H1 (cell line): ENCODE results near the gene IFI30. TPM values are rescaled to one million over a fixed set of nuclear protein-coding genes. Genes with fewer than 3 reads are reported as not detected.

Source experiments
- CTCF ChIA-PET: fragments of 300-600 bp; sonication (Branson Sonifier 250); formaldehyde crosslinking; loops from one replicate; lab custom pipeline; 2021; ENCODE audit not compliant: partially characterized antibody; lab: Charles Lee
- POLR2A ChIA-PET: fragments of 300-600 bp; sonication (Branson Sonifier 250); formaldehyde crosslinking; loops from one replicate; lab custom pipeline; 2021; ENCODE audit warnings: inconsistent platforms; ENCODE audit not compliant: partially characterized antibody; lab: Charles Lee
- DNase-seq, 2 experiments: peaks; one replicate each; pipeline versions ENCODE4 v3.0.0 to v3.0.0-alpha.2; 2010 to 2022; ENCODE audit warnings: low spot score in 2 of 2, low read depth in 1 of 2, mixed read lengths in 1 of 2
- FAIRE-seq: peaks from 2 replicates; lab custom pipeline; 2011; peaks lifted over from hg19 to GRCh38; lab: Jason Lieb, UNC
- H2AFZ ChIP-seq: 2 replicates; pipeline ENCODE4 v1.8.1; 2012; ENCODE audit warnings: low read length, inconsistent platforms
- H2AK5ac ChIP-seq: 2 replicates; pipeline ENCODE4 v1.6.1; 2013; ENCODE audit warnings: low read depth, low read length
- H2BK120ac ChIP-seq: replicated peaks from 2 replicates; pipeline ENCODE3; 2013; ENCODE audit warnings: low read depth, low read length, inconsistent platforms
- H2BK12ac ChIP-seq: 2 replicates; pipeline ENCODE4 v1.6.1; 2013; ENCODE audit warnings: low read depth, low read length
- H2BK15ac ChIP-seq: 2 replicates; pipeline ENCODE4 v1.6.1; 2013; ENCODE audit warnings: low read length
- H2BK20ac ChIP-seq: 2 replicates; pipeline ENCODE4 v1.6.1; 2013; ENCODE audit warnings: low read length
- H2BK5ac ChIP-seq: 2 replicates; pipeline ENCODE4 v1.6.1; 2013; ENCODE audit warnings: low read depth, low read length
- H3K14ac ChIP-seq: 2 replicates; pipeline ENCODE4 v1.6.1; 2013; ENCODE audit warnings: inconsistent platforms; ENCODE audit not compliant: insufficient read length
- H3K18ac ChIP-seq: 2 replicates; pipeline ENCODE4 v1.6.1; 2013; ENCODE audit warnings: low read length; ENCODE audit errors: extremely low read depth
- H3K23ac ChIP-seq: 2 replicates; pipeline ENCODE4 v1.6.1; 2013; ENCODE audit warnings: inconsistent platforms; ENCODE audit not compliant: insufficient read length
- H3K23me2 ChIP-seq: 2 replicates; pipeline ENCODE4 v1.6.1; 2013; ENCODE audit warnings: low read depth, low read length
- H3K27ac ChIP-seq: 2 replicates; pipeline ENCODE4 v1.6.1; 2011; ENCODE audit warnings: low read depth, low read length, inconsistent platforms
- H3K27me3 ChIP-seq, 4 experiments: replicated peaks in 1 of 4; 1 replicate in 1 of 4; 2 replicates in 3 of 4; pipeline versions ENCODE4 v1.6.1 to v1.8.1; 2011 to 2013; ENCODE audit warnings: low read length in 3 of 4, mild to moderate bottlenecking in 3 of 4, inconsistent platforms in 2 of 4, mixed read lengths in 2 of 4, moderate library complexity in 1 of 4; ENCODE audit not compliant: control insufficient read depth in 3 of 4, insufficient read depth in 3 of 4; ENCODE audit errors: extremely low read depth in 1 of 4
- H3K36me3 ChIP-seq, 4 experiments: 2 replicates each; pipeline versions ENCODE4 v1.6.1 to v1.8.1; 2011 to 2013; ENCODE audit warnings: mild to moderate bottlenecking in 4 of 4, low read length in 3 of 4, moderate library complexity in 2 of 4, control low read depth in 1 of 4, inconsistent platforms in 1 of 4; ENCODE audit not compliant: insufficient read depth in 4 of 4, control insufficient read depth in 2 of 4
- H3K4ac ChIP-seq: replicated peaks from 2 replicates; pipeline ENCODE3; 2013; ENCODE audit warnings: low read length, low read depth, mixed read lengths, inconsistent platforms; ENCODE audit not compliant: insufficient read length
- H3K4me1 ChIP-seq, 4 experiments: replicated peaks in 1 of 4; 1 replicate in 1 of 4; 2 replicates in 3 of 4; pipeline versions ENCODE4 v1.6.1 to v1.8.1; 2011 to 2013; ENCODE audit warnings: low read length in 3 of 4, inconsistent platforms in 2 of 4, mixed read lengths in 1 of 4; ENCODE audit not compliant: insufficient read depth in 4 of 4, control insufficient read depth in 3 of 4
- H3K4me2 ChIP-seq, 2 experiments: 2 replicates each; pipeline versions ENCODE4 v1.6.1 to v1.8.1; 2011 to 2013; ENCODE audit warnings: low read depth in 2 of 2, low read length in 2 of 2, control low read depth in 1 of 2, inconsistent platforms in 1 of 2, mild to moderate bottlenecking in 1 of 2; ENCODE audit not compliant: insufficient read depth in 1 of 2
- H3K4me3 ChIP-seq, 4 experiments: fragments of 200-600, 300-600 bp in 1 of 4; sonication (generic), shearing (Covaris generic), sonication (Bioruptor Twin) in 1 of 4; 2 replicates each; pipeline versions ENCODE4 v1.5.1 to v1.8.1; 2011 to 2016; ENCODE audit warnings: low read length in 4 of 4, low read depth in 3 of 4, control low read depth in 2 of 4, inconsistent platforms in 2 of 4, mild to moderate bottlenecking in 2 of 4, mixed read lengths in 1 of 4, moderate library complexity in 1 of 4; ENCODE audit not compliant: insufficient read depth in 2 of 4; ENCODE audit errors: extremely low read depth in 1 of 4
- H3K56ac ChIP-seq: replicated peaks from 2 replicates; pipeline ENCODE3; 2013; ENCODE audit warnings: low read depth, mild to moderate bottlenecking, mixed read lengths, low read length, inconsistent platforms; ENCODE audit not compliant: insufficient read length
- H3K79me1 ChIP-seq: 2 replicates; pipeline ENCODE4 v1.6.1; 2013; ENCODE audit warnings: low read depth, low read length, control low read depth
- H3K79me2 ChIP-seq, 2 experiments: 2 replicates each; pipeline versions ENCODE4 v1.6.1 to v1.8.1; 2012 to 2013; ENCODE audit warnings: low read length in 2 of 2, mild to moderate bottlenecking in 2 of 2, inconsistent platforms in 1 of 2; ENCODE audit not compliant: insufficient read depth in 2 of 2, control insufficient read depth in 1 of 2
- H3K9ac ChIP-seq, 4 experiments: replicated peaks in 1 of 4; 1 replicate in 1 of 4; 2 replicates in 3 of 4; pipeline versions ENCODE4 v1.6.1 to v1.8.1; 2011 to 2013; ENCODE audit warnings: low read depth in 3 of 4, low read length in 3 of 4, control low read depth in 2 of 4, mild to moderate bottlenecking in 2 of 4, moderate library complexity in 2 of 4, inconsistent platforms in 1 of 4; ENCODE audit errors: extremely low read depth in 1 of 4
- H3K9me3 ChIP-seq, 2 experiments: 2 replicates each; pipeline versions ENCODE4 v1.6.1 to v1.8.1; 2012 to 2013; ENCODE audit warnings: mild to moderate bottlenecking in 2 of 2, moderate library complexity in 2 of 2, control low read depth in 1 of 2, inconsistent platforms in 1 of 2, low read depth in 1 of 2, low read length in 1 of 2, mixed read lengths in 1 of 2; ENCODE audit not compliant: insufficient read depth in 2 of 2
- H4K20me1 ChIP-seq, 2 experiments: replicated peaks in 1 of 2; 2 replicates each; pipeline versions ENCODE3 to v1.8.1; 2011 to 2013; ENCODE audit warnings: inconsistent platforms in 2 of 2, low read length in 2 of 2, mild to moderate bottlenecking in 1 of 2; ENCODE audit not compliant: insufficient read depth in 2 of 2, control insufficient read depth in 1 of 2
- H4K5ac ChIP-seq: 2 replicates; pipeline ENCODE4 v1.6.1; 2013; ENCODE audit warnings: low read length, low read depth, mixed read lengths, inconsistent platforms; ENCODE audit not compliant: insufficient read length
- H4K8ac ChIP-seq: 2 replicates; pipeline ENCODE4 v1.8.0; 2013; ENCODE audit warnings: mild to moderate bottlenecking, moderate library complexity, low read length, inconsistent platforms; ENCODE audit not compliant: insufficient read depth; ENCODE audit errors: extremely low read depth
- H4K91ac ChIP-seq: replicated peaks from 2 replicates; pipeline ENCODE3; 2013; ENCODE audit warnings: low read length, mixed read lengths, inconsistent platforms; ENCODE audit not compliant: insufficient read length
- KDM1A ChIP-seq: fragments of 200-600, 300-600 bp; sonication (generic); IDR thresholded peaks from 2 replicates; pipeline ENCODE4 v1.7.1; 2016; ENCODE audit warnings: mild to moderate bottlenecking, low read length, borderline replicate concordance
- KDM5A ChIP-seq: fragments of 200-600 bp; IDR thresholded peaks from 2 replicates; pipeline ENCODE4 v1.7.1; 2012; ENCODE audit warnings: mild to moderate bottlenecking, low read length, inconsistent platforms, mixed read lengths
- MAX ChIP-seq: IDR thresholded peaks from 2 replicates; pipeline ENCODE4 v1.6.1; 2012; ENCODE audit warnings: inconsistent platforms
- ZNF274 ChIP-seq: IDR thresholded peaks from 2 replicates; pipeline ENCODE4 v1.7.0; 2012; ENCODE audit warnings: low read length, borderline replicate concordance; ENCODE audit errors: extremely low read depth
- WGBS, 2 experiments: shearing (Covaris generic) in 1 of 2; methylation state at CpG; one replicate each; pipeline versions ENCODE4 v1.1.6 to v1.1.7; 2013 to 2015; ENCODE audit warnings: low lambda C conversion rate in 2 of 2, mixed read lengths in 2 of 2, inconsistent platforms in 1 of 2, low coverage in 1 of 2, missing lambda C conversion rate in 1 of 2; ENCODE audit not compliant: insufficient replicate concordance in 2 of 2, insufficient coverage in 1 of 2, insufficient read length in 1 of 2; ENCODE audit errors: extremely low coverage in 1 of 2, missing lambda C conversion rate in 1 of 2; 5-methylcytosine and 5-hydroxymethylcytosine counted together
- polyA plus RNA-seq, 7 experiments: library from polyadenylated mRNA; depleted of rRNA in 3 of 7; stranded (reverse) in 5 of 7; unstranded in 2 of 7; fragments of >200 nt in 5 of 7; fragments of 200-250 nt in 2 of 7; gene quantifications; 1 replicate in 5 of 7; 2 replicates in 1 of 7; 4 replicates in 1 of 7; pipeline versions ENCODE4 v1.2.1 to v1.2.3, GENCODE V29; 2011 to 2013; ENCODE audit warnings: missing spikeins in 2 of 7, mixed read lengths in 2 of 7
- total RNA-seq: library from RNA; stranded (reverse); fragmentation: NEBNext Ultra II Directional; extraction: Animal tissue kit (Norgen Biotek cat#: 25700); gene quantifications from 2 replicates; pipeline ENCODE4 v1.2.1, GENCODE V29; 2021

Gene IFI30
- total and polyA plus RNA-seq, 2 of the 8 experiments (the other 6 are each of a cell fraction or from before 2014, with no cell fraction given) = 28.9 to 62.4 TPM

- H2BK120ac ChIP-seq = no peak overlapping the region
- H3K23ac ChIP-seq = no peak overlapping the region
- no peak overlapping the region for H2BK15ac ChIP-seq
- H2AFZ ChIP-seq = no peak overlapping the region
- peaks cover 8% of the 10 kb centered on the region for H3K23me2 ChIP-seq
- no peak overlapping the region for H3K14ac ChIP-seq
- FAIRE-seq = no peak
- CTCF ChIA-PET = interaction anchor here (0.6 to 2.1 kb wide), 2 partner anchors 14 to 57 kb away, joined by 3 to 8 read pairs; a partner anchor contains a TSS
- H3K4me3 ChIP-seq = no peak overlapping the region
- H3K79me1 ChIP-seq = peaks cover 6% of the 10 kb centered on the region; the same call in 1 of the 2 replicates
- H3K27me3 ChIP-seq = no peaks in the 10 kb centered on the region
- H3K18ac ChIP-seq = no peak overlapping the region
- no peak overlapping the region for H2BK12ac ChIP-seq
- H3K4ac ChIP-seq = no peak overlapping the region
- no peak overlapping the region for H4K8ac ChIP-seq
- H3K79me2 ChIP-seq = peaks cover 0 to 7% of the 10 kb centered on the region in 2 experiments; a peak in 1 of 4 replicates
- no peak overlapping the region for H2AK5ac ChIP-seq
- no peak overlapping the region for H3K27ac ChIP-seq
- no peak overlapping the region for H3K9ac ChIP-seq
- H4K20me1 ChIP-seq = peaks cover 3 to 25% of the 10 kb centered on the region in 2 experiments
- DNase-seq = no peak
- H2BK20ac ChIP-seq = no peak overlapping the region
- H3K36me3 ChIP-seq = peaks cover 11 to 26% (median 12%) of the 10 kb centered on the region in 4 experiments; a peak in 7 of 8 replicates
- 92% methylated on average over 16 of the region's 18 CpGs; no CpG with 5 or more reads in 1 of the 2 experiments for WGBS, 2 experiments
- TF ChIP-seq KDM5A = no peak
- TF ChIP-seq KDM1A = no peak
- TF ChIP-seq MAX = no peak
- TF ChIP-seq ZNF274 = no peak
- H4K91ac ChIP-seq = no peak overlapping the region
- no peak overlapping the region for H2BK5ac ChIP-seq
- POLR2A ChIA-PET = no interaction called here
- no peak overlapping the region for H3K4me2 ChIP-seq
- H3K4me1 ChIP-seq = peaks cover 0 to 12% (median 8%) of the 10 kb centered on the region in 4 experiments; a peak in 6 of 7 replicates
- no peak overlapping the region for H4K5ac ChIP-seq
- H3K9me3 ChIP-seq = no peaks in the 10 kb centered on the region
- no peak overlapping the region for H3K56ac ChIP-seq
These were observed 23.7 kb downstream of the IFI30 start for GRCh38 chr19:18197306-18197705.
